ENCODE data around the gene GXYLT2. TPM values are rescaled to one million over a fixed set of nuclear protein-coding genes. Genes with fewer than 3 reads are reported as not detected.

Gene GXYLT2
- polyA plus RNA-seq, 1 experiment, result 5.7 TPM

- CTCF ChIA-PET, result interaction anchor here (1.1 kb wide), 1 partner anchor 12 kb away, joined by 3 read pairs; no protein-coding TSS in a partner anchor
- H3K4me3 ChIP-seq (ENCODE audit: low read depth, low read length), result no peak overlapping the region
- no peak for TF ChIP-seq CTCF (IDR thresholded peaks at IDR 0.05; ENCODE audit: insufficient read depth, low read depth, low read length)
These were observed 12.2 kb downstream of the GXYLT2 start for GRCh38 chr3:72900048-72900447.

GRCh38 chr3:72901840-72902239, 14.0 kb downstream of the GXYLT2 start:
- DNase-seq (ENCODE audit: low read depth), result no peak
- Histone ChIP-seq H3K27me3 (ENCODE audit: control insufficient read depth, insufficient read depth, low read length) (no peaks in the 10 kb centered on the region), H3K4me3 (ENCODE audit: low read depth, low read length) (no peak overlapping the region), H3K36me3 (ENCODE audit: control insufficient read depth, insufficient read depth, low read length) (no peaks in the 10 kb centered on the region)
- TF ChIP-seq CTCF (IDR thresholded peaks at IDR 0.05; ENCODE audit: insufficient read depth, low read depth, low read length), result no peak
- CTCF ChIA-PET, result no interaction called here
- POLR2A ChIA-PET, result no interaction called here

More at GRCh38 chr3:72900048-72900447, 12.2 kb downstream of the GXYLT2 start:
- no peaks in the 10 kb centered on the region for H3K27me3 ChIP-seq (ENCODE audit: control insufficient read depth, insufficient read depth, low read length)
- DNase-seq (ENCODE audit: low read depth), result no peak
- no peaks in the 10 kb centered on the region for H3K36me3 ChIP-seq (ENCODE audit: control insufficient read depth, insufficient read depth, low read length)
- POLR2A ChIA-PET, result no interaction called here

GRCh38 chr3:72903004-72903403, 15.2 kb downstream of the GXYLT2 start:
- Histone ChIP-seq H3K27me3 (ENCODE audit: control insufficient read depth, insufficient read depth, low read length) (no peaks in the 10 kb centered on the region), H3K4me3 (ENCODE audit: low read depth, low read length) (no peak overlapping the region), H3K36me3 (ENCODE audit: control insufficient read depth, insufficient read depth, low read length) (no peaks in the 10 kb centered on the region)
- ChIA-PET POLR2A (interaction anchor here (0.5 kb wide), 1 partner anchor 180 kb away, joined by 24 read pairs; no protein-coding TSS in a partner anchor), CTCF (interaction anchor here (1.0 to 1.8 kb wide), 2 partner anchors 8 to 11 kb away, joined by 3 to 6 read pairs; no protein-coding TSS in a partner anchor)
- peak; percentile 84 for DNase-seq (ENCODE audit: low read depth)
- no peak for TF ChIP-seq CTCF (IDR thresholded peaks at IDR 0.05; ENCODE audit: insufficient read depth, low read depth, low read length)

GRCh38 chr3:72904163-72904562, 16.3 kb downstream of the GXYLT2 start:
- no peak for TF ChIP-seq CTCF (IDR thresholded peaks at IDR 0.05; ENCODE audit: insufficient read depth, low read depth, low read length)
- Histone ChIP-seq H3K4me3 (ENCODE audit: low read depth, low read length) (no peak overlapping the region), H3K27me3 (ENCODE audit: control insufficient read depth, insufficient read depth, low read length) (no peaks in the 10 kb centered on the region), H3K36me3 (ENCODE audit: control insufficient read depth, insufficient read depth, low read length) (no peaks in the 10 kb centered on the region)
- ChIA-PET CTCF (interaction anchor here (1.8 kb wide), 1 partner anchor 10 kb away, joined by 6 read pairs; no protein-coding TSS in a partner anchor), POLR2A (no interaction called here)
- DNase-seq (ENCODE audit: low read depth), result no peak

GRCh38 chr3:72906154-72906553, 18.3 kb downstream of the GXYLT2 start:
- DNase-seq (ENCODE audit: low read depth), result no peak
- Histone ChIP-seq H3K36me3 (ENCODE audit: control insufficient read depth, insufficient read depth, low read length) (no peaks in the 10 kb centered on the region), H3K27me3 (ENCODE audit: control insufficient read depth, insufficient read depth, low read length) (no peaks in the 10 kb centered on the region), H3K4me3 (ENCODE audit: low read depth, low read length) (no peak overlapping the region)
- ChIA-PET CTCF (interaction anchor here (1.1 kb wide), 1 partner anchor 17 kb away, joined by 4 read pairs; no protein-coding TSS in a partner anchor), POLR2A (no interaction called here)
- no peak for TF ChIP-seq CTCF (IDR thresholded peaks at IDR 0.05; ENCODE audit: insufficient read depth, low read depth, low read length)

All from BJ (cell line).